Chondrocyte (in vitro differentiated cells): ENCODE data around the gene NCAM1. TPM values are rescaled to one million over a fixed set of nuclear protein-coding genes. Genes with fewer than 3 reads are reported as not detected.
A peak's percentile ranks its signal among the peaks of the same experiment; 100 is the strongest.

Experiments
- DNase-seq: peaks from one replicate; pipeline ENCODE4 v3.0.0; 2021; ENCODE audit warnings: mixed read lengths, low spot score
- H3K27ac Mint-ChIP-seq: one replicate; pipeline ENCODE4 v1.8.0; 2021; ENCODE audit warnings: mild to moderate bottlenecking, moderate library complexity, mixed read lengths; ENCODE audit not compliant: unreplicated experiment
- H3K27me3 Mint-ChIP-seq: 2 replicates; pipeline ENCODE4 v1.8.0; 2021; ENCODE audit warnings: low read depth, mixed read lengths
- H3K36me3 Mint-ChIP-seq: 2 replicates; pipeline ENCODE4 v1.8.0; 2021; ENCODE audit warnings: low read depth, mixed read lengths
- H3K4me1 Mint-ChIP-seq: 2 replicates; pipeline ENCODE4 v1.8.0; 2021; ENCODE audit warnings: low read depth, mild to moderate bottlenecking, mixed read lengths
- H3K4me3 Mint-ChIP-seq: one replicate; pipeline ENCODE4 v1.8.0; 2021; ENCODE audit warnings: mild to moderate bottlenecking, moderate library complexity, mixed read lengths; ENCODE audit not compliant: unreplicated experiment
- H3K9me3 Mint-ChIP-seq: 2 replicates; pipeline ENCODE4 v1.8.0; 2021; ENCODE audit warnings: low read depth, mixed read lengths
- total RNA-seq: library from RNA; stranded (reverse); gene quantifications from 3 replicates; pipeline ENCODE4 v1.2.1, GENCODE V29; 2021
- TF ChIP-seq, protein P1 (sequence below): fragments of 200-600 bp; sonication (generic); IDR thresholded peaks from 2 replicates; pipeline ENCODE4 v1.5.0; 2021; ENCODE audit warnings: antibody characterized with exemption, mild to moderate bottlenecking, moderate library complexity

The NCAM1 gene
- total RNA-seq, 1 donor from 2014 or later = 3.9 TPM

DNA sequence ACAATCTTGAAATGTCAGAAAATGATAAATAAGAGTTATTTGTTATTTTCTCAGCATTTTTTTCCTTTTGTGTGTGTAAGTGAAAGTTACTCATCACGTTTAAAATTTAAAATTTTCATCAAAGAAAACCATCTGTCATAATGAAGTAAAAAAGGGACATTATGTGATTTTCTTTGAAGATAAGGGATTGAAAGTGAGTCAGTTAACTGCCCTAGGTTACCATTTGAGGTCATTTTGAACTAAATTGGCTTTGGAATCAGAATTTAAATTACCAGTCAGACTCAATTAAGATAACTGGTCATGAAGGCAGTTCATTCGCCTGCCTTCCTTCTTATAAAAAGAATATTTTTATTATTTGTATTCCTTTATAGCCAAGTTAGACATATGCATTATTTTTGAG lies 14.3 kb downstream of the NCAM1 start:
- Mint-ChIP-seq H3K27ac (no peak overlapping the region), H3K4me1 (peaks cover 7% of the 10 kb centered on the region), H3K36me3 (no peaks in the 10 kb centered on the region), H3K27me3 (peaks cover 4% of the 10 kb centered on the region), H3K4me3 (no peak overlapping the region), H3K9me3 (no peaks in the 10 kb centered on the region)
- DNase-seq = no peak
- TF ChIP-seq, protein P1, sequence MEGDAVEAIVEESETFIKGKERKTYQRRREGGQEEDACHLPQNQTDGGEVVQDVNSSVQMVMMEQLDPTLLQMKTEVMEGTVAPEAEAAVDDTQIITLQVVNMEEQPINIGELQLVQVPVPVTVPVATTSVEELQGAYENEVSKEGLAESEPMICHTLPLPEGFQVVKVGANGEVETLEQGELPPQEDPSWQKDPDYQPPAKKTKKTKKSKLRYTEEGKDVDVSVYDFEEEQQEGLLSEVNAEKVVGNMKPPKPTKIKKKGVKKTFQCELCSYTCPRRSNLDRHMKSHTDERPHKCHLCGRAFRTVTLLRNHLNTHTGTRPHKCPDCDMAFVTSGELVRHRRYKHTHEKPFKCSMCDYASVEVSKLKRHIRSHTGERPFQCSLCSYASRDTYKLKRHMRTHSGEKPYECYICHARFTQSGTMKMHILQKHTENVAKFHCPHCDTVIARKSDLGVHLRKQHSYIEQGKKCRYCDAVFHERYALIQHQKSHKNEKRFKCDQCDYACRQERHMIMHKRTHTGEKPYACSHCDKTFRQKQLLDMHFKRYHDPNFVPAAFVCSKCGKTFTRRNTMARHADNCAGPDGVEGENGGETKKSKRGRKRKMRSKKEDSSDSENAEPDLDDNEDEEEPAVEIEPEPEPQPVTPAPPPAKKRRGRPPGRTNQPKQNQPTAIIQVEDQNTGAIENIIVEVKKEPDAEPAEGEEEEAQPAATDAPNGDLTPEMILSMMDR = no peak

DNA sequence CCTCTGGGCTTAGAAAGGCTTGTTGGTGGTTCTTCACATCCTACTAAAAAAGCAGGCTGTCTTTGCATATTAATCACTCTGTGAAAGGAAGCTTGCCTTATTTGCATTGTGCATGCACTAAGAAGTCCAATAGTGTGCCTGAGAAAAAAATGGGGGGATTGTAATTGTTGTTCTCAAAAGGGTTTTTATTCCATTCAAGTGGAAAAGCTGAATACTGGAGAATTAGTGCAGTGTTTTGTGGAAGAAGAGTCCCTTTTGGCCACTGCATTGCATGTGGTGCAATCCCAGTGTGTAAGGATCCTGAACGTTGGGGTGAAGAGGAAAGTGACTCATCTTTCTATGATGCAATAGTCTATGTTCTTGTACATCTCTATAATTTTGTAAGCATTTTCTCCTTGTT lies 16.5 kb downstream of the NCAM1 start:
- no peak for DNase-seq
- TF ChIP-seq, protein P1 = no peak
- H3K36me3 Mint-ChIP-seq = no peaks in the 10 kb centered on the region
- no peak overlapping the region for H3K4me3 Mint-ChIP-seq
- peaks cover 7% of the 10 kb centered on the region for H3K4me1 Mint-ChIP-seq
- H3K27ac Mint-ChIP-seq = peak overlapping the region; percentile 4
- H3K9me3 Mint-ChIP-seq = no peaks in the 10 kb centered on the region
- peaks cover 6% of the 10 kb centered on the region for H3K27me3 Mint-ChIP-seq

DNA sequence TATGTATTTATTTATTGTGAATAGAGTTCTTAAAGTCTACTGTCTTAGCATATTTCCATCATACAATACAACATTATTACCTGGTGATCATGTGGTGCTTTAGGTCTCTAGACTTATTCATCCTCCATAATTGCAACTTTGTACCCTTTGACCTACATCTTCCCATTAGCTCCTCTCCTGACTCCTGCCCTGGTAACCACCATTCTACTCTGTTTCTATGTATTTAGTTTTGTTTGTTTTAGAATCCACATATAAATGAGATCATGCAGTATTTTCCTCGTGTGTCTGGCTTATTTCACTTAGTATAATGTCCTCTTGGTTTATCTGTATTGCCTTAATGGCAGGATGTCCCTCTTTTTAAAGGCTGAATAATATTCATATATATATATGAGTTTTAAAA lies 22.7 kb downstream of the NCAM1 start:
- Mint-ChIP-seq H3K4me1 (no peaks in the 10 kb centered on the region), H3K4me3 (no peak overlapping the region), H3K27me3 (peaks cover 3% of the 10 kb centered on the region), H3K36me3 (peaks cover 5% of the 10 kb centered on the region), H3K27ac (no peak overlapping the region), H3K9me3 (peaks cover 25% of the 10 kb centered on the region)
- DNase-seq = no peak
- TF ChIP-seq, protein P1 = no peak

DNA sequence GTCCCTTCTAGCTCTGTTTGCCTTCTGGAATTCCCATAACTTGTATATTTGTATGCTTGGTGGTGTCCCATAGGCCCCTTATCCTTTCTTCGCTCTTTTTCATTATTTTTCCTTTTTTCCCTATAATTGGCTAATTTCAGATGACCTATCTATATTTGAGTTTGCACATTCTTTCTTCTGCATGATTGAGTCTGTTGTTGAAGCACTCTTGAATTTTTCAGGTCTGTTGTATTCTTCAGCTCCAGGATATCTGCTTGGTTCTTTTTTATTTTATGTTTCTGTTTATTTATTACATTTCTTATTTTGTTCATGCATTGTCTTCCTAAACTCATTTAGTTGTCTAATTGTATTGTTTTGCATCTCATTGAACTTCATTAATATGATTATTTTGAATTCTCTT lies 28.0 kb downstream of the NCAM1 start:
- Mint-ChIP-seq H3K4me1 (no peaks in the 10 kb centered on the region), H3K4me3 (no peak overlapping the region), H3K27ac (no peak overlapping the region), H3K27me3 (no peaks in the 10 kb centered on the region), H3K9me3 (peaks cover 42% of the 10 kb centered on the region), H3K36me3 (peaks cover 10% of the 10 kb centered on the region)
- DNase-seq = no peak
- TF ChIP-seq, protein P1 = no peak

DNA sequence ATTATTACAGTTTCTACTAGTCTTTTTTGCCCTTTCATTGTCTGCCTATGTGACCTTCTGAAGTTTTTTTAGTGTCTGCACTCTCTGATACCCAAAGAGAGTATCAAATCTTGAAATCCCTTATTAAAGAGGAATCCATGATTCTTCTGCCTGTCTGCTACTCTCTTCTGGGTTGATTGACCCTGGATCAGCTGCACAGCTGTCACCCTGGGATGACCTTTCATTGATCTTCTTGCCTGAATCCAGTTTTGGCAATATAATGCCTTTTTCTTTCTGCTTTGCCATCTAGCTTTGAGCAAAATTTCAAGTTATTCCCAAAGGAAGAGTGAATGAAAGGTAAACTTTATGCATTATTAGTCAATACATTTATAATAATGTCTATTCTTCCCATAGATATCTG lies 32.6 kb downstream of the NCAM1 start:
- no peak overlapping the region for H3K4me3 Mint-ChIP-seq
- peaks cover 20% of the 10 kb centered on the region for H3K9me3 Mint-ChIP-seq
- peaks cover 6% of the 10 kb centered on the region for H3K36me3 Mint-ChIP-seq
- no peak overlapping the region for H3K27ac Mint-ChIP-seq
- peaks cover 2% of the 10 kb centered on the region for H3K27me3 Mint-ChIP-seq
- TF ChIP-seq, protein P1 = no peak
- no peaks in the 10 kb centered on the region for H3K4me1 Mint-ChIP-seq
- no peak for DNase-seq
